ENCODE results near the gene SUPV3L1. TPM values are rescaled to one million over a fixed set of nuclear protein-coding genes. Genes with fewer than 3 reads are reported as not detected.

The SUPV3L1 gene
- total RNA-seq, 3 donors from 2014 or later (not counting 1 experiment from before 2014, with no cell fraction given), result 56.6 to 104 (median 67.1) TPM

DNA sequence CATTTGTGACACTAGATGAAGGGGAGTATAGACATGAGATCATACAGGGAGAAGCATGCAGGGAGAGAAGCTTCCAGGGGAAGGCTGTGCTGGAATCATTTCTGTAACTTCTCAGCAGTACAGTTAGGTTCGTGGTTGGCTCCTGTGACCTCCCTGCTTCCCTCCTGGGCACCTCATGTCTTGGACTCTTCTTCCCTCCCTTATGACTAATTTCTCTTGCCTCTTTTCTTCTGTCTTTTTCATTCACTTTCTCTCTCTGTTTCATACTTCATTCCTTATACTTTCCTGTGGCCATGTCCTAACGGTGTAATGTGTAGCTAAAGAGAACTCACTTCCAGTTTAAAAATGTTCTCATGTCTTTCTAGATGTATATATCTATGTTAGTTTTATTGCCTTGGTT, 21.0 kb downstream of the SUPV3L1 start:
- Histone ChIP-seq H3K27ac (ENCODE audit: low read length) (no peak overlapping the region), H3K4me1 (ENCODE audit: control insufficient read depth, insufficient read depth, low read length) (peaks cover 31% of the 10 kb centered on the region), H3K9me3 (ENCODE audit: control insufficient read depth, insufficient read depth, low read length) (no peaks in the 10 kb centered on the region), H3K36me3 (ENCODE audit: control insufficient read depth, insufficient read depth, low read length) (peaks cover 42% of the 10 kb centered on the region), H3K4me3 (ENCODE audit: low read length) (no peak overlapping the region), H3K27me3 (ENCODE audit: control insufficient read depth, insufficient read depth, low read length) (no peaks in the 10 kb centered on the region)
- Mint-ChIP-seq H3K27me3 (ENCODE audit: low read depth in 2 of 2) (no peaks in the 10 kb centered on the region), H3K36me3 (peaks cover 8% of the 10 kb centered on the region), H3K9me3 (no peaks in the 10 kb centered on the region), H3K27ac (peak overlapping the region; percentile 61 to 82), H3K4me1 (peaks cover 22 to 36% of the 10 kb centered on the region in 2 donors), H3K4me3 (no peak overlapping the region)
- DNase-seq (no peak), ATAC-seq (no peak)
- 86% methylated on average over 1 of the region's 2 CpGs for WGBS (ENCODE audit: insufficient coverage)
- intact Hi-C loops (cut with micrococcal nuclease), result no loop called here
- TF ChIP-seq, protein P1, sequence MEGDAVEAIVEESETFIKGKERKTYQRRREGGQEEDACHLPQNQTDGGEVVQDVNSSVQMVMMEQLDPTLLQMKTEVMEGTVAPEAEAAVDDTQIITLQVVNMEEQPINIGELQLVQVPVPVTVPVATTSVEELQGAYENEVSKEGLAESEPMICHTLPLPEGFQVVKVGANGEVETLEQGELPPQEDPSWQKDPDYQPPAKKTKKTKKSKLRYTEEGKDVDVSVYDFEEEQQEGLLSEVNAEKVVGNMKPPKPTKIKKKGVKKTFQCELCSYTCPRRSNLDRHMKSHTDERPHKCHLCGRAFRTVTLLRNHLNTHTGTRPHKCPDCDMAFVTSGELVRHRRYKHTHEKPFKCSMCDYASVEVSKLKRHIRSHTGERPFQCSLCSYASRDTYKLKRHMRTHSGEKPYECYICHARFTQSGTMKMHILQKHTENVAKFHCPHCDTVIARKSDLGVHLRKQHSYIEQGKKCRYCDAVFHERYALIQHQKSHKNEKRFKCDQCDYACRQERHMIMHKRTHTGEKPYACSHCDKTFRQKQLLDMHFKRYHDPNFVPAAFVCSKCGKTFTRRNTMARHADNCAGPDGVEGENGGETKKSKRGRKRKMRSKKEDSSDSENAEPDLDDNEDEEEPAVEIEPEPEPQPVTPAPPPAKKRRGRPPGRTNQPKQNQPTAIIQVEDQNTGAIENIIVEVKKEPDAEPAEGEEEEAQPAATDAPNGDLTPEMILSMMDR (IDR thresholded peaks at IDR 0.05), result no peak

DNA sequence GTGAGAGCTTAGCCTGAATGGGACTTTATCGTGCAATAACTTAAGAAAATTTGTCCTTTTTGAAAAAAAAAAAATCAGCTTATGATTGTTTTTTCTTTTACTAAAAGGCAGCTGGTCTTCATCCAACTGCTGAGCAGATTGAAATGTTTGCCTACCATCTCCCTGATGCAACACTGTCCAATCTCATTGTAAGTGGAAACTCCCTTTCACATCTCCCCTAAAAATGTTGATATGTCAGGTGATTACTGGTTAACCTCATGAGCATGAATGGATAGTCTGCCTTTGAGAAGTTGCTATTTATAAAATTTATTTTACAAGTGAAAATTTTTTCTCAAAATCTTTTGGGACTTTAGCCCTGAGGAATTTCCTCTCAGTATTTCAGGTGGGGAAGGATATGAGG, 22.3 kb downstream of the SUPV3L1 start:
- peak; percentile 47 to 75 (median 55) for ATAC-seq

DNA sequence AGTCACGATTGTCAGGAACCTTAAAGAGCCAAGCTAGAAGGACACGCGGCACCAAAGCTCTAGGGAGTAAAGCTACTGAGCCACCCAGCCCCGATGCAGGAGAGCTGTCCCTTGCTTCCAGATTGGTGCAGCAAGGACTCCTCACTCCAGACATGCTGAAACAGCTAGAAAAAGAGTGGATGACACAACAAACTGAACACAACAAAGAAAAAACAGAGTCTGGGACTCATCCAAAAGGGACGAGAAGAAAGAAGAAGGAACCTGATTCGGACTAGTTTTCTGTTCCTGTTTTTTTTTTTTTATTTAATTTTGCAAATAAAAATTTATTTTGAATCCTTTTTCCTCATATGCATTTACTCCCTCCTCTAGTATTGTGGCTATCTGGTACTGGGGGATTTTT, 28.7 kb downstream of the SUPV3L1 start:
- H3K9me3 ChIP-seq (ENCODE audit: control insufficient read depth, insufficient read depth, low read length), result no peaks in the 10 kb centered on the region
- no peak for ATAC-seq
- peaks cover 44 to 61% of the 10 kb centered on the region in 2 donors for H3K4me1 Mint-ChIP-seq

More for the DNA sequence above, 22.3 kb downstream of the SUPV3L1 start:
- Histone ChIP-seq H3K4me1 (ENCODE audit: control insufficient read depth, insufficient read depth, low read length) (peaks cover 42% of the 10 kb centered on the region), H3K36me3 (ENCODE audit: control insufficient read depth, insufficient read depth, low read length) (peaks cover 37% of the 10 kb centered on the region), H3K4me3 (ENCODE audit: low read length) (no peak overlapping the region), H3K27ac (ENCODE audit: low read length) (peak overlapping the region; percentile 57), H3K9me3 (ENCODE audit: control insufficient read depth, insufficient read depth, low read length) (no peaks in the 10 kb centered on the region), H3K27me3 (ENCODE audit: control insufficient read depth, insufficient read depth, low read length) (no peaks in the 10 kb centered on the region)
- no peaks in the 10 kb centered on the region for H3K27me3 Mint-ChIP-seq (ENCODE audit: low read depth in 2 of 2)
- TF ChIP-seq, protein P1 (IDR thresholded peaks at IDR 0.05), result no peak
- H3K4me1 Mint-ChIP-seq, result peaks cover 34 to 49% of the 10 kb centered on the region in 2 donors
- DNase-seq, result peak in 1 of 2 donors; percentile 68
- intact Hi-C loops (cut with micrococcal nuclease), result loop anchor here (2.0 kb wide), 1 partner anchor 18 kb away; no protein-coding TSS in a partner anchor
- peak overlapping the region; percentile 61 to 82 for H3K27ac Mint-ChIP-seq
- WGBS (ENCODE audit: insufficient coverage), result 100% methylated on average over 1 of the region's 1 CpG
- peak overlapping the region; percentile 40 for H3K4me3 Mint-ChIP-seq
- H3K9me3 Mint-ChIP-seq, result no peaks in the 10 kb centered on the region
- H3K36me3 Mint-ChIP-seq, result peaks cover 8% of the 10 kb centered on the region

More for the DNA sequence above, 28.7 kb downstream of the SUPV3L1 start:
- no peak overlapping the region for H3K27ac ChIP-seq (ENCODE audit: low read length)
- H3K27ac Mint-ChIP-seq, result peak overlapping the region; percentile 9 to 93
- peaks cover 35% of the 10 kb centered on the region for H3K4me1 ChIP-seq (ENCODE audit: control insufficient read depth, insufficient read depth, low read length)
- no peak overlapping the region for H3K4me3 ChIP-seq (ENCODE audit: low read length)
- intact Hi-C loops (cut with micrococcal nuclease), result no loop called here
- WGBS (ENCODE audit: insufficient coverage), result 98% methylated on average over 4 of the region's 6 CpGs
- H3K36me3 ChIP-seq (ENCODE audit: control insufficient read depth, insufficient read depth, low read length), result peaks cover 26% of the 10 kb centered on the region
- no peaks in the 10 kb centered on the region for H3K9me3 Mint-ChIP-seq
- no peaks in the 10 kb centered on the region for H3K27me3 Mint-ChIP-seq (ENCODE audit: low read depth in 2 of 2)
- no peak overlapping the region for H3K4me3 Mint-ChIP-seq
- H3K27me3 ChIP-seq (ENCODE audit: control insufficient read depth, insufficient read depth, low read length), result no peaks in the 10 kb centered on the region
- DNase-seq, result no peak
- TF ChIP-seq, protein P1 (IDR thresholded peaks at IDR 0.05), result no peak
- peaks cover 14% of the 10 kb centered on the region for H3K36me3 Mint-ChIP-seq

Measured in natural killer cell (primary cell).